Neutrophil (primary cell): Measurements from ENCODE around the gene CHAC1.

ENCODE experiments used
- H3K27ac ChIP-seq: fragments of 200-600 bp; sonication (generic); 2 replicates; pipeline ENCODE4 v1.5.1; 2016; ENCODE audit warnings: mild to moderate bottlenecking, moderate library complexity
- H3K27me3 ChIP-seq: fragments of 200-600 bp; sonication (generic); 2 replicates; pipeline ENCODE4 v1.6.0; 2016; ENCODE audit warnings: mild to moderate bottlenecking
- H3K36me3 ChIP-seq: fragments of 200-600 bp; sonication (generic); 2 replicates; pipeline ENCODE4 v1.5.1; 2017
- H3K4me1 ChIP-seq, 2 experiments: fragments of 200-600 bp in 1 of 2; sonication (generic) in 1 of 2; 1 replicate in 1 of 2; 2 replicates in 1 of 2; pipeline versions ENCODE4 v1.5.1 to v1.6.1; 2013 to 2016; ENCODE audit warnings: low read depth in 1 of 2, low read length in 1 of 2, mild to moderate bottlenecking in 1 of 2, moderate library complexity in 1 of 2; ENCODE audit not compliant: control insufficient read depth in 1 of 2, insufficient read depth in 1 of 2
- H3K4me3 ChIP-seq, 2 experiments: fragments of 200-600 bp in 1 of 2; sonication (generic) in 1 of 2; 1 replicate in 1 of 2; 2 replicates in 1 of 2; pipeline ENCODE4 v1.5.1; 2013 to 2016; ENCODE audit warnings: low read depth in 1 of 2, low read length in 1 of 2, mild to moderate bottlenecking in 1 of 2, moderate library complexity in 1 of 2
- H3K9me3 ChIP-seq: fragments of 200-600 bp; sonication (generic); 2 replicates; pipeline ENCODE4 v1.5.1; 2016
- TF ChIP-seq, protein P1 (sequence below): fragments of 200-600 bp; sonication (generic); IDR thresholded peaks from 2 replicates; pipeline ENCODE4 v1.5.1; 2016; ENCODE audit warnings: antibody characterized with exemption

CHAC1 gene

GRCh38 chr15:40974879-40975278 is 21.6 kb downstream of the CHAC1 start:
- Histone ChIP-seq H3K27ac (no peak overlapping the region), H3K4me3 (no peak overlapping the region), H3K36me3 (peaks cover 42% of the 10 kb centered on the region), H3K9me3 (no peaks in the 10 kb centered on the region), H3K4me1 (no peaks in the 10 kb centered on the region), H3K27me3 (no peaks in the 10 kb centered on the region)
- TF ChIP-seq, protein P1, sequence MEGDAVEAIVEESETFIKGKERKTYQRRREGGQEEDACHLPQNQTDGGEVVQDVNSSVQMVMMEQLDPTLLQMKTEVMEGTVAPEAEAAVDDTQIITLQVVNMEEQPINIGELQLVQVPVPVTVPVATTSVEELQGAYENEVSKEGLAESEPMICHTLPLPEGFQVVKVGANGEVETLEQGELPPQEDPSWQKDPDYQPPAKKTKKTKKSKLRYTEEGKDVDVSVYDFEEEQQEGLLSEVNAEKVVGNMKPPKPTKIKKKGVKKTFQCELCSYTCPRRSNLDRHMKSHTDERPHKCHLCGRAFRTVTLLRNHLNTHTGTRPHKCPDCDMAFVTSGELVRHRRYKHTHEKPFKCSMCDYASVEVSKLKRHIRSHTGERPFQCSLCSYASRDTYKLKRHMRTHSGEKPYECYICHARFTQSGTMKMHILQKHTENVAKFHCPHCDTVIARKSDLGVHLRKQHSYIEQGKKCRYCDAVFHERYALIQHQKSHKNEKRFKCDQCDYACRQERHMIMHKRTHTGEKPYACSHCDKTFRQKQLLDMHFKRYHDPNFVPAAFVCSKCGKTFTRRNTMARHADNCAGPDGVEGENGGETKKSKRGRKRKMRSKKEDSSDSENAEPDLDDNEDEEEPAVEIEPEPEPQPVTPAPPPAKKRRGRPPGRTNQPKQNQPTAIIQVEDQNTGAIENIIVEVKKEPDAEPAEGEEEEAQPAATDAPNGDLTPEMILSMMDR = no peak

DNA sequence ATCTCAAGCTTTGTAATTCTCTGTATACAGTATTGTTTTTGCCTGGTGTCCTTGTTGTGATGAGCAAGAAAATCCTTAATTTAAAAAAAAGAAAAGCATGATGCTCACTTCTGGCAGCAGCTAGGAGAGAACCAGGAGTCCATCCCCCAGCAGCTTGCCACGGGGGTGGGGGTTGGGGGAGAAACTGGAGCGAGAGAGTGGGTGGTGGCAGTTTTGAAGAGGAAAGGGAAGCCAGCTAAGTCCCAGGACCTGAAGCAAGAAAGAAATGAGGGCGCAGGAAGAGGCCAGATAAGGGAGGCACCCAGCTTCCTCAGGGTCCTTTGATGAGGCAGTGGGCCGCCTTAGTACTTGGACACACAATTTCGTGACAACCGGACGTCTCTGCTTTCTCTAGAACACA is 23.5 kb downstream of the CHAC1 start:
- H3K9me3 ChIP-seq = no peaks in the 10 kb centered on the region
- TF ChIP-seq, protein P1 = no peak
- H3K4me3 ChIP-seq = no peak overlapping the region
- no peaks in the 10 kb centered on the region for H3K27me3 ChIP-seq
- H3K36me3 ChIP-seq = peaks cover 61% of the 10 kb centered on the region
- H3K4me1 ChIP-seq = no peaks in the 10 kb centered on the region
- H3K27ac ChIP-seq = no peak overlapping the region

GRCh38 chr15:40978141-40978540 is 24.9 kb downstream of the CHAC1 start:
- peaks cover 74% of the 10 kb centered on the region for H3K36me3 ChIP-seq
- no peaks in the 10 kb centered on the region for H3K27me3 ChIP-seq
- H3K9me3 ChIP-seq = no peaks in the 10 kb centered on the region
- H3K4me3 ChIP-seq = no peak overlapping the region
- TF ChIP-seq, protein P1 = no peak
- no peaks in the 10 kb centered on the region for H3K4me1 ChIP-seq
- H3K27ac ChIP-seq = no peak overlapping the region

DNA sequence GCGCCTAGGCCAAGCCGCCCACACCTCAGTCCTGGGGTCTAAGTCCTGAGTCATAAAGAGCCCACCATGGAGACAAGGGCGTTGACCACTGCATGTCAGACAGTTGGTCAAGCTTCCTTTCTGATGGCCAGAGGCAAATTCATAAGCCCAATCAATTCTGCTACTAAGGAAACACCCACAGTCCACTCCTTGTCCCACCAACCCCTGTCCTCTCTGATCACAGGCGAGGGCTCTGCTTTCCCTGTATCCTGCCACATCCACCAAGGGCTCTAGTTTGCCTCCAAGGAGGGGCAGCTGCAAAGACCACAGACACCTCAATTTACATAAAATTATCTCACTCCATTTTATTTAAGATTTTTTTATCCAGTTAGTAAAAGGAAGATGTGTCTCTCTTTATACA is 25.3 kb downstream of the CHAC1 start:
- no peaks in the 10 kb centered on the region for H3K27me3 ChIP-seq
- TF ChIP-seq, protein P1 = no peak
- no peaks in the 10 kb centered on the region for H3K9me3 ChIP-seq
- H3K36me3 ChIP-seq = peaks cover 79% of the 10 kb centered on the region
- no peaks in the 10 kb centered on the region for H3K4me1 ChIP-seq
- no peak overlapping the region for H3K4me3 ChIP-seq
- H3K27ac ChIP-seq = no peak overlapping the region

- H3K9me3 ChIP-seq = no peaks in the 10 kb centered on the region
- no peak overlapping the region for H3K27ac ChIP-seq
- peaks cover 100% of the 10 kb centered on the region for H3K36me3 ChIP-seq
- H3K4me1 ChIP-seq = no peaks in the 10 kb centered on the region
- no peak overlapping the region for H3K4me3 ChIP-seq
- TF ChIP-seq, protein P1 = no peak
- H3K27me3 ChIP-seq = no peaks in the 10 kb centered on the region
These were observed 27.9 kb downstream of the CHAC1 start for GRCh38 chr15:40981186-40981585.

DNA sequence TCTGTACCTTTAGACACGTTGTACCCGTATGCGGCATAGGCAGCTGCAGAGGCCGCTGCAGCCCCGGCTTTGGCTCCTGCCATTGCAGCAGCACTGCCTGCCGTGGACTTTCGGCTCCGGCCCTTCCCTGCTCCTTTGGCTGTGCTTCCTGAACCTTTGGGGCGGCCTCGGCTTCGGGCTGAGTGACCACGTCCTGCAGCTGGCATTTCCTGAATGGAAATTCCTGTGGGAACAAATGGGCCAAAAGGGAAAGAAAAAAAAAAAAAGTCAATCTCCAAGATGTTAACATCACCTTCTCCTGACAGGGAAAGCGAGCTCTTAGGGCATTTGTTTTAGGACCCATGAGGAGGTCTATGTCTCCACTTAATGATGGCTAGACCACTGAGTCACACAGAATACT is 29.6 kb downstream of the CHAC1 start:
- no peak overlapping the region for H3K4me3 ChIP-seq
- no peak overlapping the region for H3K27ac ChIP-seq

More for the DNA sequence above, 29.6 kb downstream of the CHAC1 start:
- Histone ChIP-seq H3K36me3 (peaks cover 100% of the 10 kb centered on the region), H3K9me3 (no peaks in the 10 kb centered on the region), H3K4me1 (no peaks in the 10 kb centered on the region), H3K27me3 (no peaks in the 10 kb centered on the region)
- TF ChIP-seq, protein P1 = no peak
